Prostate gland (tissue), 2 donors: Measurements from ENCODE around the gene AUTS2. TPM values are rescaled to one million over a fixed set of nuclear protein-coding genes. Genes with fewer than 3 reads are reported as not detected.

ENCODE experiments used
- DNase-seq: peaks from one replicate; pipeline ENCODE4 v3.0.0-alpha.2; 2019; ENCODE audit warnings: low spot score
- H3K27ac ChIP-seq, 2 donors: fragments of 200-600 bp; sonication (generic); 2 replicates each; pipeline ENCODE4 v1.5.1; 2017 to 2019
- H3K27me3 ChIP-seq: fragments of 200-600 bp; sonication (generic); replicated peaks from 2 replicates; pipeline ENCODE4 v1.5.1; 2019; ENCODE audit not compliant: insufficient read depth
- H3K36me3 ChIP-seq, 2 donors: fragments of 200-600 bp; sonication (generic); 1 replicate in 1 of 2; 2 replicates in 1 of 2; pipeline versions ENCODE4 v1.5.1 to v1.8.1; 2017 to 2019
- H3K4me1 ChIP-seq: fragments of 200-600 bp; sonication (generic); replicated peaks from 2 replicates; pipeline ENCODE4 v1.5.1; 2019
- H3K4me3 ChIP-seq, 2 donors: fragments of 200-600 bp; sonication (generic); 2 replicates each; pipeline ENCODE4 v1.5.1; 2017 to 2019
- H3K9me3 ChIP-seq: fragments of 200-600 bp; sonication (generic); 2 replicates; pipeline ENCODE4 v1.5.1; 2017
- CTCF ChIP-seq, 4 experiments: fragments of 200-600 bp in 2 of 4; fragments of 450-650 bp in 2 of 4; sonication (generic) in 2 of 4; IDR thresholded peaks; 1 replicate in 3 of 4; 2 replicates in 1 of 4; pipeline ENCODE4 v1.5.1; 2016 to 2019; ENCODE audit warnings: antibody characterized with exemption in 4 of 4, mild to moderate bottlenecking in 2 of 4, moderate library complexity in 2 of 4
- POLR2A ChIP-seq: fragments of 450-650 bp; IDR thresholded peaks from one replicate; pipeline ENCODE4 v1.6.1; 2016; ENCODE audit warnings: antibody characterized with exemption, mild to moderate bottlenecking
- POLR2AphosphoS5 ChIP-seq: sonication (generic); formaldehyde crosslinking; IDR thresholded peaks from one replicate; pipeline ENCODE4 v1.6.1; 2017; ENCODE audit warnings: antibody characterized with exemption
- WGBS: methylation state at CpG from one replicate; pipeline ENCODE4 v1.1.5; 2018; 5-methylcytosine and 5-hydroxymethylcytosine counted together
- intact Hi-C: fragments of 100-400 bp; cut with DNase I; formaldehyde crosslinking; loops from one replicate; pipeline ENCODE4 v1.14.2; 2022
- total RNA-seq, 2 donors: library from RNA; depleted of rRNA; stranded (reverse); fragments of >200 nt; gene quantifications; one replicate each; pipeline ENCODE4 v1.1.0, GENCODE V29; 2016

AUTS2 gene
- total RNA-seq, 2 donors from 2014 or later = 25.0 to 55.2 TPM

GRCh38 chr7:70285854-70286253 lies 687.6 kb downstream of the AUTS2 start:
- H3K36me3 ChIP-seq = no peaks in the 10 kb centered on the region
- no peak overlapping the region for H3K4me3 ChIP-seq
- H3K4me1 ChIP-seq = no peaks in the 10 kb centered on the region
- 86% methylated on average over 3 of the region's 3 CpGs for WGBS
- no peak overlapping the region for H3K27ac ChIP-seq
- intact Hi-C loops = no loop called here
- no peak for DNase-seq
- H3K27me3 ChIP-seq = no peaks in the 10 kb centered on the region
- TF ChIP-seq CTCF (IDR thresholded peaks at IDR 0.05) (no peak), POLR2A (no peak), POLR2AphosphoS5 (no peak)
- no peaks in the 10 kb centered on the region for H3K9me3 ChIP-seq

- H3K27me3 ChIP-seq = no peaks in the 10 kb centered on the region
- no peaks in the 10 kb centered on the region for H3K4me1 ChIP-seq
- WGBS = 92% methylated on average over 5 of the region's 5 CpGs
- no peaks in the 10 kb centered on the region for H3K9me3 ChIP-seq
- intact Hi-C loops = no loop called here
- no peak overlapping the region for H3K4me3 ChIP-seq
- H3K27ac ChIP-seq = no peak overlapping the region
- no peak for DNase-seq
- no peaks in the 10 kb centered on the region for H3K36me3 ChIP-seq
- no peak for TF ChIP-seq CTCF (IDR thresholded peaks at IDR 0.05)
- TF ChIP-seq POLR2A = no peak
- no peak for TF ChIP-seq POLR2AphosphoS5
Observed at GRCh38 chr7:70288781-70289456, 690.6 kb downstream of the AUTS2 start.

- H3K9me3 ChIP-seq = no peaks in the 10 kb centered on the region
- no peaks in the 10 kb centered on the region for H3K27me3 ChIP-seq
- WGBS = 77% methylated on average over 5 of the region's 5 CpGs
- H3K4me1 ChIP-seq = no peaks in the 10 kb centered on the region
- no peak overlapping the region for H3K27ac ChIP-seq
- intact Hi-C loops = no loop called here
- H3K36me3 ChIP-seq = no peaks in the 10 kb centered on the region
- H3K4me3 ChIP-seq = no peak overlapping the region
- no peak for DNase-seq
- TF ChIP-seq POLR2AphosphoS5 (no peak), POLR2A (no peak), CTCF (IDR thresholded peaks at IDR 0.05) (no peak)
Observed at GRCh38 chr7:70292716-70293115, 694.4 kb downstream of the AUTS2 start.

GRCh38 chr7:70294211-70294911 lies 696.1 kb downstream of the AUTS2 start:
- intact Hi-C loops = no loop called here
- H3K36me3 ChIP-seq = no peaks in the 10 kb centered on the region
- TF ChIP-seq POLR2A (no peak), POLR2AphosphoS5 (no peak), CTCF (IDR thresholded peaks at IDR 0.05) (no peak)
- H3K4me1 ChIP-seq = no peaks in the 10 kb centered on the region
- 82% methylated on average over 9 of the region's 9 CpGs for whole genome bisulfite sequencing
- no peak for DNase-seq
- H3K4me3 ChIP-seq = no peak overlapping the region
- H3K27me3 ChIP-seq = no peaks in the 10 kb centered on the region
- no peak overlapping the region for H3K27ac ChIP-seq
- H3K9me3 ChIP-seq = no peaks in the 10 kb centered on the region
